ENCODE measurements around the gene RNFT2. TPM values are rescaled to one million over a fixed set of nuclear protein-coding genes. Genes with fewer than 3 reads are reported as not detected.

RNFT2 gene
- total RNA-seq, 1 experiment from 2014 or later: 27.7 TPM

GRCh38 chr12:116735951-116736599 is 2.0 kb upstream of the RNFT2 start (continued):
- TF ChIP-seq CREM (CRISPR knock-in tag; IDR thresholded peaks at IDR 0.05) (no peak), HMGA2 (CRISPR knock-in tag; IDR thresholded peaks at IDR 0.05) (no peak), ARID4B (CRISPR knock-in tag; IDR thresholded peaks at IDR 0.05; ENCODE audit: borderline replicate concordance) (no peak), GRHL2 (CRISPR knock-in tag; IDR thresholded peaks at IDR 0.05; ENCODE audit: insufficient replicate concordance, severe bottlenecking) (no peak)
- TF ChIP-seq, protein P1, sequence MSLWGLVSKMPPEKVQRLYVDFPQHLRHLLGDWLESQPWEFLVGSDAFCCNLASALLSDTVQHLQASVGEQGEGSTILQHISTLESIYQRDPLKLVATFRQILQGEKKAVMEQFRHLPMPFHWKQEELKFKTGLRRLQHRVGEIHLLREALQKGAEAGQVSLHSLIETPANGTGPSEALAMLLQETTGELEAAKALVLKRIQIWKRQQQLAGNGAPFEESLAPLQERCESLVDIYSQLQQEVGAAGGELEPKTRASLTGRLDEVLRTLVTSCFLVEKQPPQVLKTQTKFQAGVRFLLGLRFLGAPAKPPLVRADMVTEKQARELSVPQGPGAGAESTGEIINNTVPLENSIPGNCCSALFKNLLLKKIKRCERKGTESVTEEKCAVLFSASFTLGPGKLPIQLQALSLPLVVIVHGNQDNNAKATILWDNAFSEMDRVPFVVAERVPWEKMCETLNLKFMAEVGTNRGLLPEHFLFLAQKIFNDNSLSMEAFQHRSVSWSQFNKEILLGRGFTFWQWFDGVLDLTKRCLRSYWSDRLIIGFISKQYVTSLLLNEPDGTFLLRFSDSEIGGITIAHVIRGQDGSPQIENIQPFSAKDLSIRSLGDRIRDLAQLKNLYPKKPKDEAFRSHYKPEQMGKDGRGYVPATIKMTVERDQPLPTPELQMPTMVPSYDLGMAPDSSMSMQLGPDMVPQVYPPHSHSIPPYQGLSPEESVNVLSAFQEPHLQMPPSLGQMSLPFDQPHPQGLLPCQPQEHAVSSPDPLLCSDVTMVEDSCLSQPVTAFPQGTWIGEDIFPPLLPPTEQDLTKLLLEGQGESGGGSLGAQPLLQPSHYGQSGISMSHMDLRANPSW (CRISPR knock-in tag; conservative IDR thresholded peaks at IDR 0.05; ENCODE audit: low read depth): no peak

- H3K4me1 Mint-ChIP-seq: peaks cover 16% of the 10 kb centered on the region
- peaks cover 23% of the 10 kb centered on the region for H3K36me3 Mint-ChIP-seq
- peak overlapping the region; percentile 98 for H3K4me3 Mint-ChIP-seq
- ATAC-seq (0 out of 2 replicates have a peak, but pooled peaks have one; percentile 3), DNase-seq (ENCODE audit: low spot score) (peak; percentile 44)
- CTCF ChIA-PET: interaction anchor here (0.6 kb wide), 2 partner anchors 146 to 302 kb away, joined by 3 read pairs; no protein-coding TSS in a partner anchor
- no peak overlapping the region for H3K27ac Mint-ChIP-seq
- POLR2A ChIA-PET: no interaction called here
- H3K9me3 Mint-ChIP-seq: no peaks in the 10 kb centered on the region
- TF ChIP-seq SMAD4 (CRISPR knock-in tag; IDR thresholded peaks at IDR 0.05): no peak
- TF ChIP-seq, protein P2, sequence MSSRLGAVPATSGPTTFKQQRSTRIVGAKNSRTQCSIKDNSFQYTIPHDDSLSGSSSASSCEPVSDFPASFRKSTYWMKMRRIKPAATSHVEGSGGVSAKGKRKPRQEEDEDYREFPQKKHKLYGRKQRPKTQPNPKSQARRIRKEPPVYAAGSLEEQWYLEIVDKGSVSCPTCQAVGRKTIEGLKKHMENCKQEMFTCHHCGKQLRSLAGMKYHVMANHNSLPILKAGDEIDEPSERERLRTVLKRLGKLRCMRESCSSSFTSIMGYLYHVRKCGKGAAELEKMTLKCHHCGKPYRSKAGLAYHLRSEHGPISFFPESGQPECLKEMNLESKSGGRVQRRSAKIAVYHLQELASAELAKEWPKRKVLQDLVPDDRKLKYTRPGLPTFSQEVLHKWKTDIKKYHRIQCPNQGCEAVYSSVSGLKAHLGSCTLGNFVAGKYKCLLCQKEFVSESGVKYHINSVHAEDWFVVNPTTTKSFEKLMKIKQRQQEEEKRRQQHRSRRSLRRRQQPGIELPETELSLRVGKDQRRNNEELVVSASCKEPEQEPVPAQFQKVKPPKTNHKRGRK (CRISPR knock-in tag; IDR thresholded peaks at IDR 0.05; ENCODE audit: borderline replicate concordance): peak; percentile 97
- no peak for TF ChIP-seq JUN (CRISPR knock-in tag; IDR thresholded peaks at IDR 0.05)
- TF ChIP-seq TEAD1 (CRISPR knock-in tag; IDR thresholded peaks at IDR 0.05): 0 out of 2 replicates have a peak, but pooled peaks have one; percentile 29
- no peaks in the 10 kb centered on the region for H3K27me3 Mint-ChIP-seq (ENCODE audit: low read depth)
Observed at GRCh38 chr12:116736962-116737773, 947 bp upstream of the RNFT2 start.

GRCh38 chr12:116739381-116739887 is 1.3 kb downstream of the RNFT2 start:
- Mint-ChIP-seq H3K27ac (no peak overlapping the region), H3K36me3 (peaks cover 19% of the 10 kb centered on the region), H3K9me3 (no peaks in the 10 kb centered on the region), H3K4me3 (peak overlapping the region; percentile 89), H3K4me1 (peaks cover 16% of the 10 kb centered on the region), H3K27me3 (ENCODE audit: low read depth) (no peaks in the 10 kb centered on the region)
- no peak for ATAC-seq
- POLR2A ChIA-PET: interaction anchor here (0.6 kb wide), 1 partner anchor 355 kb away, joined by 4 read pairs; no protein-coding TSS in a partner anchor
- CTCF ChIA-PET: no interaction called here
- DNase-seq (ENCODE audit: low spot score): no peak
- no peak for TF ChIP-seq NR1H2 (CRISPR knock-in tag; IDR thresholded peaks at IDR 0.05)
- TF ChIP-seq CDX4 (CRISPR knock-in tag; IDR thresholded peaks at IDR 0.05; ENCODE audit: borderline replicate concordance): no peak
- TF ChIP-seq, protein P3, sequence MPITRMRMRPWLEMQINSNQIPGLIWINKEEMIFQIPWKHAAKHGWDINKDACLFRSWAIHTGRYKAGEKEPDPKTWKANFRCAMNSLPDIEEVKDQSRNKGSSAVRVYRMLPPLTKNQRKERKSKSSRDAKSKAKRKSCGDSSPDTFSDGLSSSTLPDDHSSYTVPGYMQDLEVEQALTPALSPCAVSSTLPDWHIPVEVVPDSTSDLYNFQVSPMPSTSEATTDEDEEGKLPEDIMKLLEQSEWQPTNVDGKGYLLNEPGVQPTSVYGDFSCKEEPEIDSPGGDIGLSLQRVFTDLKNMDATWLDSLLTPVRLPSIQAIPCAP (CRISPR knock-in tag; IDR thresholded peaks at IDR 0.05): no peak
- TF ChIP-seq SP1 (CRISPR knock-in tag; conservative IDR thresholded peaks at IDR 0.05): no peak
- no peak for TF ChIP-seq ZNF121 (CRISPR knock-in tag; IDR thresholded peaks at IDR 0.05)
- TF ChIP-seq NR3C1 (CRISPR knock-in tag; conservative IDR thresholded peaks at IDR 0.05; ENCODE audit: low read depth): no peak
- no peak for TF ChIP-seq ZBTB43 (CRISPR knock-in tag; IDR thresholded peaks at IDR 0.05)
- no peak for TF ChIP-seq FOXP1 (CRISPR knock-in tag; IDR thresholded peaks at IDR 0.05; ENCODE audit: borderline replicate concordance)
- no peak for TF ChIP-seq FOXJ3 (CRISPR knock-in tag; IDR thresholded peaks at IDR 0.05; ENCODE audit: borderline replicate concordance)
- no peak for TF ChIP-seq SMAD4 (CRISPR knock-in tag; IDR thresholded peaks at IDR 0.05)
